T-cell (primary cell): ENCODE measurements around the gene NUP188. TPM values are rescaled to one million over a fixed set of nuclear protein-coding genes. Genes with fewer than 3 reads are reported as not detected.

Experiments used
- ATAC-seq, 4 experiments: fragments of 200-7000 bp in 3 of 4; fragments of 150-1000 bp in 1 of 4; cut with Tn5 transposase; replicated peaks in 1 of 4; 1 replicate in 3 of 4; 2 replicates in 1 of 4; pipeline ENCODE4 v1.10.0; 2021; ENCODE audit warnings: moderate library complexity in 3 of 4, mild to moderate bottlenecking in 2 of 4, moderate number of reproducible peaks in 1 of 4
- CTCF ChIA-PET, 2 donors: fragments of 300-600 bp; sonication (Branson Sonifier 250); formaldehyde crosslinking; loops; one replicate each; lab custom pipeline; 2022; ENCODE audit warnings: antibody characterized with exemption in 2 of 2; lab: Charles Lee
- POLR2A ChIA-PET, 2 donors: fragments of 300-600 bp; sonication (Branson Sonifier 250); formaldehyde crosslinking; loops; one replicate each; lab custom pipeline; 2022; ENCODE audit warnings: antibody characterized with exemption in 2 of 2; lab: Charles Lee
- DNase-seq, 35 experiments: peaks; one replicate each; pipeline versions ENCODE4 v3.0.0 to v3.0.0-alpha.2; 2013 to 2023
- H3K27ac ChIP-seq: one replicate; pipeline ENCODE4 v1.5.1; 2013; ENCODE audit warnings: low read length
- H3K27me3 ChIP-seq, 2 experiments: replicated peaks in 1 of 2; 1 replicate in 1 of 2; 2 replicates in 1 of 2; pipeline versions ENCODE4 v1.6.1 to v1.7.0; 2013; ENCODE audit warnings: low read length in 1 of 2, mixed read lengths in 1 of 2; ENCODE audit not compliant: control insufficient read depth in 2 of 2, insufficient read depth in 2 of 2; ENCODE audit errors: extremely low read depth in 1 of 2
- H3K36me3 ChIP-seq, 2 donors: 1 replicate in 1 of 2; 2 replicates in 1 of 2; pipeline versions ENCODE4 v1.6.1 to v1.7.0; 2013; ENCODE audit warnings: low read length in 1 of 2; ENCODE audit not compliant: control insufficient read depth in 2 of 2, insufficient read depth in 1 of 2; ENCODE audit errors: extremely low read depth in 1 of 2
- H3K4me1 ChIP-seq, 2 experiments: 1 replicate in 1 of 2; 2 replicates in 1 of 2; pipeline versions ENCODE4 v1.6.1 to v1.7.0; 2013; ENCODE audit warnings: low read length in 2 of 2, mixed read lengths in 1 of 2; ENCODE audit not compliant: insufficient read depth in 2 of 2, control insufficient read depth in 1 of 2; ENCODE audit errors: extremely low read depth in 1 of 2
- H3K4me3 ChIP-seq, 2 donors: 1 replicate in 1 of 2; 2 replicates in 1 of 2; pipeline versions ENCODE4 v1.5.1 to v1.7.0; 2013; ENCODE audit warnings: mild to moderate bottlenecking in 2 of 2, low read length in 1 of 2, moderate library complexity in 1 of 2; ENCODE audit not compliant: control insufficient read depth in 1 of 2; ENCODE audit errors: extremely low read depth in 1 of 2
- H3K9me3 ChIP-seq: 2 replicates; pipeline ENCODE4 v1.7.0; 2013
- H3K27ac Mint-ChIP-seq, 2 donors: one replicate each; pipeline ENCODE4 v1.8.0; 2020 to 2021; ENCODE audit warnings: mild to moderate bottlenecking in 2 of 2, mixed read lengths in 2 of 2
- H3K27me3 Mint-ChIP-seq, 2 donors: one replicate each; pipeline ENCODE4 v1.8.0; 2021 to 2022; ENCODE audit warnings: mixed read lengths in 2 of 2
- H3K36me3 Mint-ChIP-seq: one replicate; pipeline ENCODE4 v1.8.0; 2021; ENCODE audit warnings: mixed read lengths
- H3K4me1 Mint-ChIP-seq, 3 donors: one replicate each; pipeline ENCODE4 v1.8.0; 2020 to 2022; ENCODE audit warnings: mixed read lengths in 3 of 3, mild to moderate bottlenecking in 1 of 3
- H3K4me3 Mint-ChIP-seq, 3 donors: one replicate each; pipeline ENCODE4 v1.8.0; 2020 to 2022; ENCODE audit warnings: mild to moderate bottlenecking in 3 of 3, mixed read lengths in 3 of 3, moderate library complexity in 3 of 3
- H3K9me3 Mint-ChIP-seq, 3 donors: one replicate each; pipeline ENCODE4 v1.8.0; 2020 to 2022; ENCODE audit warnings: mixed read lengths in 3 of 3
- WGBS: methylation state at CpG from one replicate; pipeline ENCODE4 v1.1.5; 2013; ENCODE audit warnings: missing lambda C conversion rate; ENCODE audit not compliant: insufficient coverage; 5-methylcytosine and 5-hydroxymethylcytosine counted together
- total RNA-seq, 35 experiments: library from RNA in 6 of 35; stranded (reverse) in 6 of 35; fragments of 120-200 nt in 1 of 35; gene quantifications; one replicate each; pipeline versions ENCODE4 v1.2.1 to v1.2.4 and lab custom pipeline; 2013 to 2026

The NUP188 gene
- total RNA-seq, 5 donors from 2014 or later (not counting 1 experiment from before 2014, with no cell fraction given): 51.0 to 78.4 (median 71.3) TPM

DNA sequence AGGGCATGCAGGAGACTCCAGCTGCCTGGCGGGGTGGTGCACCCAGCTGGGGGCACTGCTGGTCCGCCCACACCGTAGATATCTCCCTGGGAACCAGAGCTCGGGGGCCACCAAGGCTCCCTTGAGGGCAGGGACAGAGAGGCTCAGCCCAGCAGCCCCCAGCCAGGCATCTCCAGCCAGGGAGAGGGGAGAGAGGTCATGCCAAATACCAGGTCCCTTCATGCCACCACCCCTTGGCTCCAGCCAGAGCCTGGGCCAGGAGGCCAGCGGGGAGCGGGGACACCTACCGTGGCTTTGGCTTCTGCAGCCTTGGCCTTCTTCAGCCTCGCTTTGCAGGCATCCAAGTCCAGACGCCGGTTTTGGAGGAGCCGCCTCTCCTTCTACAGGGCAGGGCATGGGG lies 66.6 kb downstream of the NUP188 start:
- no peak overlapping the region for H3K4me3 ChIP-seq
- no peaks in the 10 kb centered on the region for H3K9me3 ChIP-seq
- H3K4me1 ChIP-seq: no peaks in the 10 kb centered on the region
- 97% methylated on average over 11 of the region's 11 CpGs for WGBS
- no peak for DNase-seq
- no peak overlapping the region for H3K27ac ChIP-seq
- H3K27me3 ChIP-seq: no peaks in the 10 kb centered on the region
- CTCF ChIA-PET: no interaction called here
- H3K4me1 Mint-ChIP-seq: no peaks in the 10 kb centered on the region
- ATAC-seq: no peak
- H3K27ac Mint-ChIP-seq: no peak overlapping the region
- H3K4me3 Mint-ChIP-seq: no peak overlapping the region
- H3K9me3 Mint-ChIP-seq: no peaks in the 10 kb centered on the region
- H3K36me3 Mint-ChIP-seq: peaks cover 20% of the 10 kb centered on the region
- peaks cover 10 to 54% of the 10 kb centered on the region in 2 donors for H3K36me3 ChIP-seq
- POLR2A ChIA-PET: no interaction called here
- no peaks in the 10 kb centered on the region for H3K27me3 Mint-ChIP-seq

- Histone ChIP-seq H3K4me3 (no peak overlapping the region), H3K4me1 (no peaks in the 10 kb centered on the region), H3K9me3 (no peaks in the 10 kb centered on the region), H3K27me3 (no peaks in the 10 kb centered on the region), H3K36me3 (peaks cover 10 to 53% of the 10 kb centered on the region in 2 donors), H3K27ac (no peak overlapping the region)
- Mint-ChIP-seq H3K4me3 (no peak overlapping the region), H3K4me1 (no peaks in the 10 kb centered on the region), H3K36me3 (peaks cover 20% of the 10 kb centered on the region), H3K27me3 (no peaks in the 10 kb centered on the region), H3K27ac (no peak overlapping the region), H3K9me3 (no peaks in the 10 kb centered on the region)
- ChIA-PET CTCF (no interaction called here), POLR2A (interaction anchor here in 1 of 2 donors (0.6 kb wide), 1 partner anchor 420 kb away, joined by 4 read pairs; no protein-coding TSS in a partner anchor)
- DNase-seq (no peak), ATAC-seq (no peak)
- WGBS: 100% methylated on average over 1 of the region's 8 CpGs
Measured at GRCh38 chr9:129014608-129015007, 67.1 kb downstream of the NUP188 start.

DNA sequence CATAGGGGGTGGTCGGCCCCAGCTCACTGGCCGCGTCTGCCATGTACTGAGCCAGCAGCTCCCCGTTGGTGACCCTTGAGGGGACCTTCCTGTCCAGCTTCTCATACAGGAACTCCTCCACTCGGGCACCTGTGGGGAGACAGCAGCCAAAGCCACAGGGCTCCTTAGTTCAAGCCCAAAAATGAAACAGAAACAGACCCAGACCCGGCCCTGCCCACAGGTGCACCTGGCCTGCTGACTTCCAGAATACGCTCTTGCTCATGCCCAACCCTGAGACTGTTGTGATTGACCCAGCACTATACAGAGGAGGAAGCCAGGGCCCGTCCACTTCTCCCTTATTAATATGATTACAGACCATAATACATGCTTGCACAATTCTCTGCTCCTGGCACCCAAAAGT lies 73.6 kb downstream of the NUP188 start:
- H3K4me3 Mint-ChIP-seq: no peak overlapping the region
- peak overlapping the region; percentile 16 to 28 for H3K27ac Mint-ChIP-seq
- Histone ChIP-seq H3K9me3 (no peaks in the 10 kb centered on the region), H3K27me3 (no peaks in the 10 kb centered on the region), H3K4me3 (no peak overlapping the region), H3K4me1 (peaks cover 1 to 7% of the 10 kb centered on the region in 2 experiments), H3K36me3 (peaks cover 2 to 4% of the 10 kb centered on the region in 2 donors), H3K27ac (no peak overlapping the region)
- ATAC-seq (no peak), DNase-seq (no peak)
- H3K36me3 Mint-ChIP-seq: peaks cover 7% of the 10 kb centered on the region
- WGBS: 52% methylated on average over 7 of the region's 8 CpGs
- H3K27me3 Mint-ChIP-seq: no peaks in the 10 kb centered on the region
- ChIA-PET POLR2A (no interaction called here), CTCF (no interaction called here)
- H3K4me1 Mint-ChIP-seq: peaks cover 17 to 26% (median 25%) of the 10 kb centered on the region in 3 donors
- H3K9me3 Mint-ChIP-seq: no peaks in the 10 kb centered on the region

GRCh38 chr9:129022037-129022436 lies 74.5 kb downstream of the NUP188 start:
- H3K9me3 Mint-ChIP-seq: no peaks in the 10 kb centered on the region
- no peak for DNase-seq
- Histone ChIP-seq H3K27me3 (no peaks in the 10 kb centered on the region), H3K27ac (no peak overlapping the region), H3K9me3 (no peaks in the 10 kb centered on the region), H3K4me3 (no peak overlapping the region), H3K36me3 (peaks cover 2 to 4% of the 10 kb centered on the region in 2 donors), H3K4me1 (peaks cover 11 to 16% of the 10 kb centered on the region in 2 experiments)
- H3K4me1 Mint-ChIP-seq: peaks cover 24 to 34% (median 31%) of the 10 kb centered on the region in 3 donors
- ATAC-seq: no peak
- WGBS: 90% methylated on average over 7 of the region's 9 CpGs
- peaks cover 7% of the 10 kb centered on the region for H3K36me3 Mint-ChIP-seq
- POLR2A ChIA-PET: interaction anchor here in 1 of 2 donors (0.7 kb wide), 2 partner anchors 216 to 376 kb away, joined by 3 to 7 read pairs; no protein-coding TSS in a partner anchor
- CTCF ChIA-PET: no interaction called here
- peak overlapping the region in 1 of 3 donors; percentile 9 for H3K4me3 Mint-ChIP-seq
- H3K27ac Mint-ChIP-seq: no peak overlapping the region
- H3K27me3 Mint-ChIP-seq: no peaks in the 10 kb centered on the region

DNA sequence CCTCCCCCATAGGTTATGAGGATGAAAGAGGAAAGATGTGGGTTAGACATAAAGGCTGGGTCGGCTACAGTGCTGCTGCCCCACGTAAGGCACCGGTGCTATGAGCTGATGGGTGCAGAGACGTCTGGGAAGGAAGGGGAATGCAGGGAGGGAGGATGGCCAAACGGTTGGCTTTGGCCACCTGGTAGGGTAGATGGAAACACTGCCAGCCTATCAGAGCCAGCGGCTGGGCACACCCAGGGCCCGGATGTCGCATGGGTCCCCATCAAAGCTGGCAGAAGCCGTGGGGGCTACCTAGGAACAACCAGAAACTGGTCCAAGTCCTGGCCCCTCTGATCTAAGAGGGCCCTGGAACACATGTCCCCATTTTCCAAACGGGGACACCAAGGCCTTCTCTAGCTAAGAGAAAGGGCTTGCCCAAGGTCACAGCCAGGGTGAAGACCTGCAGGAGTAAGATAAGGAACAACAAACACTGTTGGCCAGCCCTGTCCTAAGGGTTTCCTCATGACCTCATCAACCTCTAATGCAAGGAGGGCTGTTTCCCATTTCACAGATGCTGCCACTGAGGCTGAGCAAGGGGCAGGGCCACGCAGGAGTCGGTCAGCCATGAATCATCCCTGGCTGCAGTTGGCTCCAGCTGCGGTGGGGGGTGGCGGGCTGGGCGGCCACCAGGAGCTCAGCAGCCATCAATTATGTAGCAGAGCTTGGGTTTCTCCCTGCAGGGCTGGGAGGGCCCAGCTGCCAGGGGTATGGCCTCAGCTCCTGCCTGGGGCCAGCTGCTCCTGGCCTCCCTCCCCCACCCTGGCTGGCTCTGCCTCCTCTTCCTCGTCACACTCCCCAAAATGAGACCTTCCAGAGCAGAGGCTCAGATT lies 75.8 kb downstream of the NUP188 start:
- H3K4me1 Mint-ChIP-seq: peaks cover 29 to 40% (median 37%) of the 10 kb centered on the region in 3 donors
- DNase-seq: no peak
- H3K27me3 Mint-ChIP-seq: no peaks in the 10 kb centered on the region
- no peak overlapping the region for H3K4me3 ChIP-seq
- no peak for ATAC-seq
- no peaks in the 10 kb centered on the region for H3K27me3 ChIP-seq
- H3K36me3 ChIP-seq: peaks cover 2 to 4% of the 10 kb centered on the region in 2 donors
- H3K36me3 Mint-ChIP-seq: peaks cover 3% of the 10 kb centered on the region
- no peak overlapping the region for H3K27ac ChIP-seq
- ChIA-PET CTCF (interaction anchor here in 1 of 2 donors (0.6 kb wide), 1 partner anchor 666 kb away, joined by 5 read pairs; no protein-coding TSS in a partner anchor), POLR2A (interaction anchor here in 1 of 2 donors (0.7 kb wide), 1 partner anchor 296 kb away, joined by 7 read pairs; no protein-coding TSS in a partner anchor)
- H3K4me3 Mint-ChIP-seq: no peak overlapping the region
- H3K9me3 Mint-ChIP-seq: no peaks in the 10 kb centered on the region
- H3K27ac Mint-ChIP-seq: peak overlapping the region in 1 of 2 donors; percentile 34
- H3K4me1 ChIP-seq: peaks cover 17 to 23% of the 10 kb centered on the region in 2 experiments
- no peaks in the 10 kb centered on the region for H3K9me3 ChIP-seq
- 87% methylated on average over 15 of the region's 16 CpGs for WGBS

DNA sequence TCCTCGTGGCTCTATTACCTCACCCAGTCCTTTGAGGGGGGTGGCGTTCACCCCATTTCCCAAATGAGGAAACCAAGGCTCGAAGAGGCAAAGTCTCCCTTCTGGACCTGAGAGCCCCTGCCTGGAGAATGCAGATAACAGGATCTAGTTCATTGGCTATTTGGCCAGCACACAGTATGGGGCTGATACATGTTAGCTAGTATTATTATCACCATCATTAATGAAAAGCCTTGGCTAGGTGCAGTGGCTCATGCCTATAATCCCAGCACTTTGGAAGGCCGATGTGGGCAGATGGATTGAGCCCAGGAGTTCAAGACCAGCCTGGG lies 76.4 kb downstream of the NUP188 start:
- H3K27me3 Mint-ChIP-seq: no peaks in the 10 kb centered on the region
- no CpG with 5 or more reads among the region's 4 CpGs for WGBS
- Histone ChIP-seq H3K36me3 (peaks cover 2 to 3% of the 10 kb centered on the region in 2 donors), H3K9me3 (no peaks in the 10 kb centered on the region), H3K4me1 (peaks cover 17 to 23% of the 10 kb centered on the region in 2 experiments), H3K27ac (no peak overlapping the region), H3K4me3 (no peak overlapping the region), H3K27me3 (no peaks in the 10 kb centered on the region)
- CTCF ChIA-PET: interaction anchor here in 1 of 2 donors (0.6 kb wide), 1 partner anchor 667 kb away, joined by 5 read pairs; no protein-coding TSS in a partner anchor
- DNase-seq: no peak
- no peaks in the 10 kb centered on the region for H3K9me3 Mint-ChIP-seq
- H3K4me3 Mint-ChIP-seq: no peak overlapping the region
- no peak for ATAC-seq
- peaks cover 29 to 40% (median 37%) of the 10 kb centered on the region in 3 donors for H3K4me1 Mint-ChIP-seq
- H3K27ac Mint-ChIP-seq: no peak overlapping the region
- POLR2A ChIA-PET: interaction anchor here in 1 of 2 donors (0.7 kb wide), 1 partner anchor 295 kb away, joined by 7 read pairs; no protein-coding TSS in a partner anchor
- H3K36me3 Mint-ChIP-seq: peaks cover 2% of the 10 kb centered on the region
